WTC11 (cell line): ENCODE results near the gene MRPL41. TPM values are rescaled to one million over a fixed set of nuclear protein-coding genes. Genes with fewer than 3 reads are reported as not detected.

Source experiments
- ATAC-seq: fragments of 200-7000 bp; cut with Tn5 transposase; 2 replicates; pipeline ENCODE4 v1.10.0; 2021; ENCODE audit warnings: mild to moderate bottlenecking, moderate library complexity
- CTCF ChIA-PET: fragments of 300-600 bp; sonication (Branson Sonifier 250); formaldehyde crosslinking; loops from one replicate; lab custom pipeline; 2021; ENCODE audit warnings: antibody characterized with exemption; lab: Charles Lee
- POLR2A ChIA-PET: fragments of 350-600 bp; sonication (Branson Sonifier 250); formaldehyde crosslinking; loops from one replicate; lab custom pipeline; 2021; ENCODE audit warnings: antibody characterized with exemption; lab: Charles Lee
- DNase-seq: peaks from one replicate; pipeline ENCODE4 v3.0.0; 2021; ENCODE audit warnings: low spot score
- H3K27ac Mint-ChIP-seq: 2 replicates; pipeline ENCODE4 v1.8.0; 2021; ENCODE audit warnings: mixed read lengths
- H3K27me3 Mint-ChIP-seq: 2 replicates; pipeline ENCODE4 v1.8.0; 2021; ENCODE audit warnings: low read depth, mild to moderate bottlenecking, moderate library complexity, mixed read lengths
- H3K36me3 Mint-ChIP-seq: 2 replicates; pipeline ENCODE4 v1.8.0; 2021; ENCODE audit warnings: mixed read lengths
- H3K4me1 Mint-ChIP-seq: 2 replicates; pipeline ENCODE4 v1.8.0; 2022; ENCODE audit warnings: mixed read lengths
- H3K4me3 Mint-ChIP-seq: 2 replicates; pipeline ENCODE4 v1.8.0; 2021; ENCODE audit warnings: mild to moderate bottlenecking, moderate library complexity, mixed read lengths
- H3K9me3 Mint-ChIP-seq: 2 replicates; pipeline ENCODE4 v1.8.0; 2021; ENCODE audit warnings: mixed read lengths
- AFF4 ChIP-seq: sonication (generic); formaldehyde crosslinking; IDR thresholded peaks from 2 replicates; pipeline ENCODE4 v1.8.1; 2023; ENCODE audit warnings: mild to moderate bottlenecking, missing genetic modification reagents, borderline replicate concordance
- ATF6 ChIP-seq: sonication (generic); formaldehyde crosslinking; IDR thresholded peaks from 2 replicates; pipeline ENCODE4 v1.8.1; 2023; ENCODE audit warnings: mild to moderate bottlenecking, missing genetic modification reagents
- E2F5 ChIP-seq: sonication (generic); formaldehyde crosslinking; IDR thresholded peaks from 2 replicates; pipeline ENCODE4 v1.8.1; 2022; ENCODE audit warnings: mild to moderate bottlenecking, moderate library complexity, missing genetic modification reagents
- FOXK1 ChIP-seq: sonication (generic); formaldehyde crosslinking; IDR thresholded peaks from 2 replicates; pipeline ENCODE4 v1.8.0; 2022; ENCODE audit warnings: mild to moderate bottlenecking, moderate library complexity, missing genetic modification reagents
- FOXP4 ChIP-seq: sonication (generic); formaldehyde crosslinking; IDR thresholded peaks from 2 replicates; pipeline ENCODE4 v1.8.0; 2022; ENCODE audit warnings: mild to moderate bottlenecking, missing genetic modification reagents
- HMGXB4 ChIP-seq: sonication (generic); formaldehyde crosslinking; IDR thresholded peaks from 2 replicates; pipeline ENCODE4 v1.8.1; 2023; ENCODE audit warnings: mild to moderate bottlenecking, moderate library complexity, missing genetic modification reagents
- IRF1 ChIP-seq: sonication (generic); formaldehyde crosslinking; IDR thresholded peaks from 2 replicates; pipeline ENCODE4 v1.8.0; 2023; ENCODE audit warnings: missing genetic modification reagents
- KAT7 ChIP-seq: sonication (generic); formaldehyde crosslinking; IDR thresholded peaks from 2 replicates; pipeline ENCODE4 v1.8.1; 2023; ENCODE audit warnings: missing genetic modification reagents, mild to moderate bottlenecking, borderline replicate concordance
- MYBL2 ChIP-seq: sonication (generic); formaldehyde crosslinking; IDR thresholded peaks from 2 replicates; pipeline ENCODE4 v1.8.1; 2023; ENCODE audit warnings: mild to moderate bottlenecking, moderate library complexity, missing genetic modification reagents
- NFATC4 ChIP-seq: fragments of 250-450 bp; sonication (Bioruptor Pico); IDR thresholded peaks from 2 replicates; pipeline ENCODE4 v1.9.0; 2021; ENCODE audit warnings: mild to moderate bottlenecking
- NFYB ChIP-seq: sonication (generic); formaldehyde crosslinking; conservative IDR thresholded peaks from 2 replicates; pipeline ENCODE4 v1.8.0; 2022; ENCODE audit warnings: low read depth, missing genetic modification reagents
- TCF7 ChIP-seq: sonication (generic); formaldehyde crosslinking; IDR thresholded peaks from 2 replicates; pipeline ENCODE4 v1.8.0; 2022; ENCODE audit warnings: mild to moderate bottlenecking, low read depth, missing genetic modification reagents, moderate library complexity
- USF2 ChIP-seq: sonication (generic); formaldehyde crosslinking; IDR thresholded peaks from 2 replicates; pipeline ENCODE4 v1.8.1; 2023; ENCODE audit warnings: mild to moderate bottlenecking, missing genetic modification reagents, moderate library complexity
- ZNF138 ChIP-seq: sonication (generic); formaldehyde crosslinking; conservative IDR thresholded peaks from 2 replicates; pipeline ENCODE4 v1.8.1; 2022; ENCODE audit warnings: mild to moderate bottlenecking, moderate library complexity, missing genetic modification reagents
- ZNF317 ChIP-seq: sonication (generic); formaldehyde crosslinking; IDR thresholded peaks from 2 replicates; pipeline ENCODE4 v1.8.1; 2023; ENCODE audit warnings: low read depth, mild to moderate bottlenecking, moderate library complexity, missing genetic modification reagents, borderline replicate concordance
- ZNF532 ChIP-seq: fragments of 250-450 bp; sonication (Bioruptor Pico); IDR thresholded peaks from 2 replicates; pipeline ENCODE4 v1.9.0; 2021; ENCODE audit warnings: mild to moderate bottlenecking, borderline replicate concordance
- total RNA-seq: library from RNA; stranded (reverse); gene quantifications from 3 replicates; pipeline ENCODE4 v1.2.3, GENCODE V29; 2021

Gene MRPL41
- total RNA-seq, 1 experiment from 2014 or later, result 70.1 TPM

- TF ChIP-seq ZNF532, result no peak
Observed at GRCh38 chr9:137590469-137591383, 39.0 kb downstream of the MRPL41 start, which contains the start of gene ZMYND19 (continued).

- no peak for DNase-seq
- peaks cover 8% of the 10 kb centered on the region for H3K27me3 Mint-ChIP-seq
- H3K9me3 Mint-ChIP-seq, result peaks cover 3% of the 10 kb centered on the region; the same call in 1 of the 2 replicates
- H3K36me3 Mint-ChIP-seq, result peaks cover 7% of the 10 kb centered on the region
- H3K27ac Mint-ChIP-seq, result no peak overlapping the region
- peaks cover 5% of the 10 kb centered on the region; the same call in 1 of the 2 replicates for H3K4me1 Mint-ChIP-seq
- POLR2A ChIA-PET, result interaction anchor here (2.9 kb wide), 1 partner anchor 12 kb away, joined by 15 read pairs; the partner anchor contains the start of gene ARRDC1
- no peak for ATAC-seq
- H3K4me3 Mint-ChIP-seq, result no peak overlapping the region
- CTCF ChIA-PET, result interaction anchor here (1.5 to 3.1 kb wide), 3 partner anchors 12 to 179 kb away, joined by 3 to 51 read pairs (median 11); partner anchors contain the start of gene ARRDC1
- no peak for TF ChIP-seq ZNF138
- no peak for TF ChIP-seq TCF7 (CRISPR knock-in tag)
- TF ChIP-seq FOXP4 (CRISPR knock-in tag), result no peak
- TF ChIP-seq USF2, result no peak
- no peak for TF ChIP-seq ATF6
- TF ChIP-seq AFF4 (CRISPR knock-in tag), result no peak
- no peak for TF ChIP-seq KAT7 (CRISPR knock-in tag)
- TF ChIP-seq MYBL2 (CRISPR knock-in tag), result no peak
- TF ChIP-seq IRF1, result no peak
- no peak for TF ChIP-seq E2F5 (CRISPR knock-in tag)
- TF ChIP-seq NFYB, result no peak
- no peak for TF ChIP-seq NFATC4 (CRISPR knock-in tag)
- no peak for TF ChIP-seq FOXK1 (CRISPR knock-in tag)
- TF ChIP-seq HMGXB4 (CRISPR knock-in tag), result no peak
- TF ChIP-seq ZNF317 (CRISPR knock-in tag), result no peak
Observed at GRCh38 chr9:137592767-137593166, 41.1 kb downstream of the MRPL41 start.
